Measurements from ENCODE around the gene NELL1. TPM values are rescaled to one million over a fixed set of nuclear protein-coding genes. Genes with fewer than 3 reads are reported as not detected.

NELL1 gene
- total and polyA plus RNA-seq, 10 donors, result 0.20 TPM; not detected in 9

DNA sequence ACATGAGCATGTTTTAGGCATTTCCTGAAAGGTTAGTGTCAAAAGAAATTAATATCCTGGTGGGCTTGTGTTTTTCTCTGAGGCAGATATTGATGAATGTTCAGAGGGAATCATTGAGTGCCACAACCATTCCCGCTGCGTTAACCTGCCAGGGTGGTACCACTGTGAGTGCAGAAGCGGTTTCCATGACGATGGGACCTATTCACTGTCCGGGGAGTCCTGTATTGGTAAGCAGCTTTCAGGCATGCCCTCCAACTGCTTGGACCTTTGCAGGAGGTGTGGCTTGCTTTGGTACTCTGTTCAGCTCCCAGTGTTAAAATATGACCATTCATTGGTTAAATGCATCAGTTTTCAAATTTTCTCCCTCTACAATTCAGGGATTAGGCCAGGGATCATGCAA is 864.9 kb downstream of the NELL1 start:
- Histone ChIP-seq H3K36me3 (no peaks in the 10 kb centered on the region), H3K4me3 (no peak overlapping the region), H3K27me3 (replicated peaks in 1 of 7) (no peaks in the 10 kb centered on the region), H3K27ac (no peak overlapping the region), H3K9me3 (peaks cover 0 to 7% (median 0%) of the 10 kb centered on the region in 8 donors), H3K4me1 (no peaks in the 10 kb centered on the region)
- 80 to 92% (median 89%) methylated on average over 5 of the region's 5 CpGs for WGBS, 5 donors
- intact Hi-C loops (cut with DNase I; ENCODE audit: low total_unique reads), result no loop called here
- TF ChIP-seq, protein P1, sequence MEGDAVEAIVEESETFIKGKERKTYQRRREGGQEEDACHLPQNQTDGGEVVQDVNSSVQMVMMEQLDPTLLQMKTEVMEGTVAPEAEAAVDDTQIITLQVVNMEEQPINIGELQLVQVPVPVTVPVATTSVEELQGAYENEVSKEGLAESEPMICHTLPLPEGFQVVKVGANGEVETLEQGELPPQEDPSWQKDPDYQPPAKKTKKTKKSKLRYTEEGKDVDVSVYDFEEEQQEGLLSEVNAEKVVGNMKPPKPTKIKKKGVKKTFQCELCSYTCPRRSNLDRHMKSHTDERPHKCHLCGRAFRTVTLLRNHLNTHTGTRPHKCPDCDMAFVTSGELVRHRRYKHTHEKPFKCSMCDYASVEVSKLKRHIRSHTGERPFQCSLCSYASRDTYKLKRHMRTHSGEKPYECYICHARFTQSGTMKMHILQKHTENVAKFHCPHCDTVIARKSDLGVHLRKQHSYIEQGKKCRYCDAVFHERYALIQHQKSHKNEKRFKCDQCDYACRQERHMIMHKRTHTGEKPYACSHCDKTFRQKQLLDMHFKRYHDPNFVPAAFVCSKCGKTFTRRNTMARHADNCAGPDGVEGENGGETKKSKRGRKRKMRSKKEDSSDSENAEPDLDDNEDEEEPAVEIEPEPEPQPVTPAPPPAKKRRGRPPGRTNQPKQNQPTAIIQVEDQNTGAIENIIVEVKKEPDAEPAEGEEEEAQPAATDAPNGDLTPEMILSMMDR (IDR thresholded peaks at IDR 0.05 in 8 of 11, conservative IDR thresholded peaks at IDR 0.05 in 3 of 11), result no peak
- TF ChIP-seq POLR2A (IDR thresholded peaks at IDR 0.05), result no peak
- TF ChIP-seq POLR2AphosphoS5 (IDR thresholded peaks at IDR 0.05), result no peak
- no peak for DNase-seq

DNA sequence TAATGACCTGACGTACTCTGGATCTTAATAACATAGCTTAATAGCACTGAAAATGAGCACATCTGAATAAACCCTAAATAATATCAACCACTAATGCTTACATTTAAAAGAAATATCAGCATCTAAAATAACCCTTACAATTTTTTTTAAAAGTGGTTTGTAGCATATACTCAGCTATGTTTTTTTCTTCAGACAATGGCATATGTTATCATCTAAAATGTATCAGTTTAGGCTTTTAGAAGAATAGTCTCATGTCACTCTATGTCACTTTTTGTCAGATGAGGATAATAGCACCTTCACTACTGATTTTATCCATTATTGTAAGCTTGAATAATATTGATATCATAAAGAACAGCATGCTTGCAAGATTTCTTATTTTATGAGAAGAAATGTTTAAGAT is 868.6 kb downstream of the NELL1 start:
- intact Hi-C loops (cut with DNase I; ENCODE audit: low total_unique reads), result no loop called here
- Histone ChIP-seq H3K4me3 (no peak overlapping the region), H3K36me3 (no peaks in the 10 kb centered on the region), H3K4me1 (no peaks in the 10 kb centered on the region), H3K27me3 (replicated peaks in 1 of 7) (no peaks in the 10 kb centered on the region), H3K27ac (no peak overlapping the region), H3K9me3 (peaks cover 0 to 7% (median 0%) of the 10 kb centered on the region in 8 donors)
- TF ChIP-seq, protein P1 (IDR thresholded peaks at IDR 0.05 in 8 of 11, conservative IDR thresholded peaks at IDR 0.05 in 3 of 11), result no peak
- TF ChIP-seq POLR2A (IDR thresholded peaks at IDR 0.05) (no peak), POLR2AphosphoS5 (IDR thresholded peaks at IDR 0.05) (no peak)
- no peak for DNase-seq
- 71 to 83% (median 78%) methylated on average over 1 of the region's 1 CpG for WGBS, 5 donors

DNA sequence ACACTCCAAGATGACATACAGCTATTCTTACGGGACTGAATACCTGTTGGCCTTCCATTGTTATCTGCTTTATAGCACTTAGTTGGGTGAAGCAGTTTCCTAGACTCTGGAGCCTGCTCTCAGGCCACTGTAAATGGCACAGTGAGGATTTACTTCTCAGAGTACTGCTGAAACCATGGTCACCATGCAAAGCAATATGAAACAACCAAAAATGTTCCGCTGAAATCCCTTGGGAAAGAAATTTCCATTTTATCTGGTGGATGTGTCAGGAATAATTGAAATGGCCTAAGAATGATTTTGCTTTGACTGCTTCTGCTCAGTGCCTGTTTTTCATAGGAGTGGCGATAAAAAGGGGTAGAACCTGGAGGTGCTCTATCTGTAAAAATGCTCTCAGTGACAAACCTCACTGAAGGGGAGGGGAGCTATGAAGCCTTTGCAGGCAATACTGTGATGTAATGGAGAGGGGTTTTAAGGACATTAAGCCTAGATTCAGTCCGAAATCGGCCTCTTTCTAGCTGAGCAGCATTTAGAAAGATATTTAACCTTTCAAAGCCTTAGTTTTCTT is 871.9 kb downstream of the NELL1 start:
- H3K36me3 ChIP-seq, result no peaks in the 10 kb centered on the region
- intact Hi-C loops (cut with DNase I; ENCODE audit: low total_unique reads), result no loop called here
- WGBS, 5 donors, result 84 to 92% (median 86%) methylated on average over 5 of the region's 5 CpGs
- no peak for DNase-seq
- no peak overlapping the region for H3K27ac ChIP-seq
- H3K9me3 ChIP-seq, result peaks cover 0 to 7% (median 0%) of the 10 kb centered on the region in 8 donors
- H3K4me1 ChIP-seq, result no peaks in the 10 kb centered on the region
- no peak overlapping the region for H3K4me3 ChIP-seq
- H3K27me3 ChIP-seq (replicated peaks in 1 of 7), result no peaks in the 10 kb centered on the region
- no peak for TF ChIP-seq POLR2AphosphoS5 (IDR thresholded peaks at IDR 0.05)
- TF ChIP-seq POLR2A (IDR thresholded peaks at IDR 0.05), result no peak
- TF ChIP-seq, protein P1 (IDR thresholded peaks at IDR 0.05 in 8 of 11, conservative IDR thresholded peaks at IDR 0.05 in 3 of 11), result no peak

DNA sequence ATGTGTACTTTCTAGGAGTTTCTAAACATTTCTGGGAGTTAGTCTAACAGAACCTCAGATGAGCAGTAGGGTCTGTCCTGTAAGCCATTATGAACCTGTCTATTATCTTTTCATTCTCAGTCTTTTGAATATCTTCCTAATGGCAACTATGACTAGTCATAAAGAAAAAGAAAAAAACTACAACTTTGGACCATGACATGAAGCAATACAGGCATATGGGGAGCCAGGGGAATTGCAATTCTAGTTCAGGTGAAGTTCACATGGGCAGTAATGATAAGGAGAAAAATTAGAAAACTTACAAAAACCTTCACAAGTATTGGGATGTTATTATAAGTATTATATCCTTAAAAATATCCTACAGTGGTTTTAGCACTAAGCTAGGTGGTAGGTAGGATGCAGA is 874.5 kb downstream of the NELL1 start:
- TF ChIP-seq, protein P1 (IDR thresholded peaks at IDR 0.05 in 8 of 11, conservative IDR thresholded peaks at IDR 0.05 in 3 of 11), result no peak
- TF ChIP-seq POLR2AphosphoS5 (IDR thresholded peaks at IDR 0.05) (no peak), POLR2A (IDR thresholded peaks at IDR 0.05) (no peak)
- H3K27ac ChIP-seq, result no peak overlapping the region
- peaks cover 0 to 3% (median 0%) of the 10 kb centered on the region in 8 donors for H3K9me3 ChIP-seq
- no peaks in the 10 kb centered on the region for H3K27me3 ChIP-seq (replicated peaks in 1 of 7)
- no peaks in the 10 kb centered on the region for H3K36me3 ChIP-seq
- no peaks in the 10 kb centered on the region for H3K4me1 ChIP-seq
- DNase-seq, result no peak
- intact Hi-C loops (cut with DNase I; ENCODE audit: low total_unique reads), result no loop called here
- no peak overlapping the region for H3K4me3 ChIP-seq

All from spleen (tissue), 11 donors.